HG03558 (cell line): Measurements from ENCODE around the gene MCM6.

Source experiments
- ATAC-seq: cut with Tn5 transposase; IDR thresholded peaks from one replicate; pipeline ENCODE4 v1.9.1; 2021; ENCODE audit warnings: moderate number of reproducible peaks; ENCODE audit not compliant: unreplicated experiment; ENCODE audit errors: extremely low read depth

Gene MCM6

GRCh38 chr2:135792401-135793150, 83.7 kb downstream of the MCM6 start:
- ATAC-seq, result no peak

- ATAC-seq, result no peak
Observed at GRCh38 chr2:135791418-135792190, 84.6 kb downstream of the MCM6 start.

GRCh38 chr2:135790423-135790822, 85.8 kb downstream of the MCM6 start:
- ATAC-seq, result no peak
